HG03175 (cell line): Measurements from ENCODE around the gene HOXD11.

Source experiments
- ATAC-seq: cut with Tn5 transposase; IDR thresholded peaks from one replicate; pipeline ENCODE4 v1.9.1; 2021; ENCODE audit warnings: mild to moderate bottlenecking, moderate library complexity; ENCODE audit not compliant: unreplicated experiment

Gene HOXD11

DNA sequence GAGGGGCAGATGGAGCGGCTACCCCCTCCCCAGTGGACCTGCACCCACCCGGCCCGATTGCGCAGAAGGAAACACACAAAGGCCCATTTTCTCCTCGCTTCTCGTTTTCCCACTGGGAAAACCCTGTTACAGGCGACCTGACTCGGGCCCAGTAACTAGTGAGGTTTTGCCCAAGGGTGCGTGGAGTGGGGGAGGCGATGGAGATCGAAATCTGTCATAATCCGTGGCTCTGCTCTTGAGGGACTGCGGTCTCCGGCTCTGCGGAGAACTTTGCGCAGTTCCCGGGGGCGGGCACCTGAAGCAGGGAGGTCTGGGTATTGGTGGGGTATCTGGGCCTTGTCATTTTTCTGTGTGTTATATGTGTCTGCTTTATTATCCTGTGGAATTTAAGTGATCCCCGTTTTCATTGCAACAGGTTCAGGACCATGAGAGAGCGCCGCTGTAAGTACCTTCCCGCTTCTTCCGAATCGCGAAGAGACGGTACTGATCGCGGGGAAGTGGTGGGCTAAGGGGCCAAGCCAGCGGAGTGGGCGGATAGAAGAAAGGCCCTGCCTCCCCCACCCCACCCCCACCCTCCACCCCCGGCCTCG, 40.2 kb downstream of the HOXD11 start:
- ATAC-seq = no peak

DNA sequence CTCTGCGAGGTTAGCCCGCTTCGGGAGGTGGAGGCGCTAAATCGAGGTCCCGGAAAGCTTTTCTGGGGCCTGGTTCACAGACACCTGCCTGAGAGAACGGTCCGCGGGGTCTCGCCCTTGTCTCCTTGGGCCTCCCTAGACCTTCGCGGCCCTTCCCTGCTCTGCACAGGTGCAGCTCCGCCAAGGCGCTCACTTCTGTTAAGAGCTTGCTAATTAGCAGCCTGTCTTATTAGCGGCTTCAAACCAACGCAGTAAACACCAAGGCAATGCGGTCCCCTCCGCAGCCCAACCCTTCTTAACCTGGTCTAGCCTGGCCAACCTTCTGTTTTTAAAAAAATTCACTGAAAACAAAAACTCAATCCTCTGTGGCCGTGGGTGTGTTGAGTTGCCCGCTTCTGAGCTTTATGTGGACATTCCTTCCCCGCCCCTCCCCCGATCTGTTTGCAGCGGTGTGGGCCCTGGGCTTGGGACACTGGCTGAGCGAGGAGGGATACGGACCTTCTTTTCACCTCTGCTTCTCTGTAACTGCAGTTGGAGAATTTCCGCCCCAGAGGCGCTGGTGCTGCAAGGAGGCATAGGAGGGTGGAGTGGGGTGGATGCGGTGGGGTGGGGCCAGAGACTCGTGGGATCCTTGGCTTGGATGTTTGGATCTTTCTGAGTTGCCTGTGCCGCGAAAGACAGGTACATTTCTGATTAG, 40.9 kb downstream of the HOXD11 start:
- ATAC-seq = no peak

DNA sequence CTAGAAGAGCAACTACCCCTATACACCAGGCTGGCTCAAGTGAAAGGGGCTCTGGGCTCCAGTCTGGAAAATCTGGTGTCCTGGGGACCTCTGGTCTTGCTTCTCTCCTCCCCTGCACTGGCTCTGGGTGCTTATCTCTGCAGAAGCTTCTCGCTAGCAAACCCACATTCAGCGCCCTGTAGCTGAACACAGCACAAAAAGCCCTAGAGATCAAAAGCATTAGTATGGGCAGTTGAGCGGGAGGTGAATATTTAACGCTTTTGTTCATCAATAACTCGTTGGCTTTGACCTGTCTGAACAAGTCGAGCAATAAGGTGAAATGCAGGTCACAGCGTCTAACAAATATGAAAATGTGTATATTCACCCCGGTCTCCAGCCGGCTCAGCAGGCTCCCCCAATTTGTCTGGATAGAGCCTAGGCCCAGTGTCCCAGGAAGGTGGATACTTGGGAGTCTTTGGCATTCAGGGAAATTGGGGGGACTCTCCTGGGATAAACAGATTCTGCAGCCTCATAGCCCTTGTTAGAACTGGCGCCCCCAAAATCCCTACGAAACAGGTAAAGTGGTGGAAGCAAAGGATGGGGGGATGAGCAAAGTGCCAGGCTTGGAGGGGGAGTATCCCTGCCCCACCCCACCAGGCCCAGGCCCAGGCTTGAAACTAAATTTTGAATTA, 41.8 kb downstream of the HOXD11 start:
- no peak for ATAC-seq

DNA sequence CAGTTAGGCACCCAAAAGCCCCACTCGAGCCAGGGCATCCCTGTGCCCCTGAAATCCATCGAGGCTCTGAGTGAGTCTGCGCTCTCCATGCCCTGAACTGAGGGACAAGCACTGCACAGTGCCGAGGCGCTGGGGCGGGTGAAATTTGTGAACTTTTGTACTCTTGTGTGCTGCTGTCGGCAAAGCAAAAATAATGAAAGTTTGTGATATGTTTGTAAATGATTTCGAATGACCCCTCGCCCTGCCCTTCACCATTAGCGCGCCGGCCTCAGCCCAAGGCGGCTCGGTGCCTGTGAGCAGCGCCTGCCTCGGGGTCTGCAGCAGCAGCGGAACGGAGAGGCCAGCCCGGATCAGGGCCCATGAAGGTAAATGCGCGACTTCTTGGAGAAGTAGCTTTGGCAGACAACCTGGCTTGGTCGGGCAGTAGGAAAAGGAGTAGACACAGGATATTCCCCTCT, 42.4 kb downstream of the HOXD11 start:
- no peak for ATAC-seq

DNA sequence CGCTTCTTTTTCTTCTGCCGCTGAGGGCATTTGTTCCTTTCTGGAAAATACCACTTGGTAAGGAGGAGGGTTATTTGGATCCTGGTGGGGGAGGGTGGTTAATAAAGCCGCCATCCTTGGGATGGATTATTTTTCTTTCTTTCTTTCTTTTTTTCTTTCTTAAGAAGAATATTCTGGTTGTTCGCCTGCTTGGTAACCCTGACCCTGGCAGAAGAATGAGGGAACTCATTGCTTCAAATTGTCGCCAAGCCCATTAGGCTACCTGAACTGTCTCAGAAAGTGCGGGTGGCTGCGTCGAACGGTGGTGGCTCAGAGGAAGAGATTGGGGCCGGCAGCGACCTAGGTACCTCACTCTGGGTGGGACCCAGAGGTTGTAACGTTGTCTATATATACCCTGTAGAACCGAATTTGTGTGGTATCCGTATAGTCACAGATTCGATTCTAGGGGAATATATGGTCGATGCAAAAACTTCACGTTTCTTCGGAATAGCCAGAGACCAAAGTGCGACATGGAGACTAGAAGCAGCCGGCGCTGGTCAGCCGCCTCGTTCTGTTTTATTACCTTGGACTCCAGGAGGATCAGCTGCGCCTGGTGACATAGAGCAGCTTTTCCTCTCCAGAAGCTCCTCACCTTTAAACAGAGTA, 43.0 kb downstream of the HOXD11 start:
- no peak for ATAC-seq

DNA sequence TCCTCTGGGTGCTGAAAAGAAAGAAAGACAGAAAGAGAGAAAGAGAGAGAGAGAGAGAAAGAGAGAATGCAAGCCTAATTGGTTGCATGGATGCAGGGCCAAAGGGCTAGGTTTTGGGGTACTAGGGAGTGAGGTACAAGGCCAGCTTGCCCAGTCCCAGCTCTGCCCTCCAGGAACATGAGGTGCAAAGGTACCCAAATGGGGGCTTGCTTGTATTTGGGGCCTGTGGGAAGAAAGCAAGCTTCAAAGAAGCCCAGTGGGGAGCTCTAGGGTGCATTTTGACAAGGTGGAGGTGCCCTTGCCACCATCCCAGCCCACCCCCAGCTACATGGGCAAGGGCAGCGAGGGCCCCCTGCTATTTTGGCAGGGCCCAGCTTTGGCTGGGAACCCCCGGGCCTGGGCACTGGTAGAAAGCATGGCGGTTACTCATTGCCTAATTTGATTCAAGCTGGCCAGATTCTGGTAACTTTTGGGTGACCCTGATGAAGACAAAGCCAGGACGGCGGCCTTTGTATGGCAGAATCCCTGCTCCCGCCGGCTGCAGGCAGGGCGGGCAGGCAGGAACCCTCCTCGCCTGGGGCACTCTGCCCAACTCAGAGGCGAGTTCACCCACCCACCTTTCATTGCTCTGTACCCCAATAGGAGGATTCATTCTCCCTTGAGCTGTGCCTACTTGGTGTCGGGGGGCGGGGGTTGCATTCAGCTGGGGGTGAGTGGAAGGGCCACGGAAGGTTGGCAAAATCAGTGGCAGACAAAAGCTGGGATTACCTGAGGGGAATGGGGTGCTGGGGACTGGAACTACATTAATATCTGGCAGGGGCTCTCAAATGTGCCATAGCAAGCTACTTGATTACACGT, 43.7 kb downstream of the HOXD11 start:
- no peak for ATAC-seq

DNA sequence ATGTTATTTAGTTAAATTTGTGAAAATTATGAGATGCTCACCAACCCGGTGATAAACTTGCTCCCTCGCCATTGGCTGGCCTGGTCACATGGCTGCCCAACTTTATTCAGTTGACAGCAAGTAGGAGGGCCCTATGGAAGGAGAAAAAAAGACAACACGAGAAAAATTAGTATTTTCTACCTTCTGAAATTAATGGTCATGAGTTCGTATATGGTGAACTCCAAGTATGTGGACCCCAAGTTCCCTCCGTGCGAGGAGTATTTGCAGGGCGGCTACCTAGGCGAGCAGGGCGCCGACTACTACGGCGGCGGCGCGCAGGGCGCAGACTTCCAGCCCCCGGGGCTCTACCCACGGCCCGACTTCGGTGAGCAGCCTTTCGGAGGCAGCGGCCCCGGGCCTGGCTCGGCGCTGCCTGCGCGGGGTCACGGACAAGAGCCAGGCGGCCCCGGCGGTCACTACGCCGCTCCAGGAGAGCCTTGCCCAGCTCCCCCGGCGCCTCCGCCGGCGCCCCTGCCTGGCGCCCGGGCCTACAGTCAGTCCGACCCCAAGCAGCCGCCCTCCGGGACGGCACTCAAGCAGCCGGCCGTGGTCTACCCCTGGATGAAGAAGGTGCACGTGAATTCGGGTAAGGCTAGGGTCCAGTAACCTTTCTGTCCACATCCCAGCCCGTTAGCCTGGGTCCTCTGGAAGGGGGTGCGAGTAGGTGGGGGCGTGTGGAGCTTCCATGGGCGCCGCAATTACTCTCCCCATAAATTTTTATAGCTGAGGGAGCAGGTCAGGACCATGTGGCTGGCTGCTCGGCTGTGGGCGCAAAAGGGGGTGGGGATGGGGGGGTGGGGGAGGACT, 44.6 kb downstream of the HOXD11 start, which contains the start of gene HOXD4:
TSS of gene HOXD4 (plus strand) at position 109 of the 846 bp plus-strand sequence. CDS start at position 193, 84 bp downstream.
- no peak for ATAC-seq

DNA sequence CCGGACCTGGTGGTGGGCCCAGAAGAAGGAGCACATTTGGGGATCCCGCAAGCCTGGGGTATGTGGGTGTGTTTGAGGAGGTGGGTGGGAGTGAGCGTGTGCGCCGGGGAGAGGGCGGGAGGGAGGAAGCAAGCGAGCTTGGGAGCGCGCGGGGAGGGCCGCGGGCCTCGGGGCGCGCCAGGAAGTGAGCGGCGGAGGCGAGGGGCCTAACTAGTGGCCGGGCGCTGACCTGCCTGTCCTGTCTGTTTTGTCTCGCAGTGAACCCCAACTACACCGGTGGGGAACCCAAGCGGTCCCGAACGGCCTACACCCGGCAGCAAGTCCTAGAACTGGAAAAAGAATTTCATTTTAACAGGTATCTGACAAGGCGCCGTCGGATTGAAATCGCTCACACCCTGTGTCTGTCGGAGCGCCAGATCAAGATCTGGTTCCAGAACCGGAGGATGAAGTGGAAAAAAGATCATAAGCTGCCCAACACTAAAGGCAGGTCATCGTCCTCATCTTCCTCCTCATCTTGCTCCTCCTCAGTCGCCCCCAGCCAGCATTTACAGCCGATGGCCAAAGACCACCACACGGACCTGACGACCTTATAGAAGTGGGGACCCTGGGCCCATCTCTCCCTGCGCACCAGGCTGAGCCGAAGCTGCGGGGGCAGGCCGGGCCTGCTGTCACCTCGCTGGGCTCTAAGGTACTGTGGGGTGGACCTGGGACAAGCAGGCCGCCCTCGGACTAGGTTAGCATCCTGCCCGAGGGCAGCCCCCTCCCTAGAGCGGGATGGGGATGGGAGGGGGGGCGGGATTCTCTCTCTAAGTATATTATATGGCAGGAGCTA, 45.5 kb downstream of the HOXD11 start:
- ATAC-seq = no peak

DNA sequence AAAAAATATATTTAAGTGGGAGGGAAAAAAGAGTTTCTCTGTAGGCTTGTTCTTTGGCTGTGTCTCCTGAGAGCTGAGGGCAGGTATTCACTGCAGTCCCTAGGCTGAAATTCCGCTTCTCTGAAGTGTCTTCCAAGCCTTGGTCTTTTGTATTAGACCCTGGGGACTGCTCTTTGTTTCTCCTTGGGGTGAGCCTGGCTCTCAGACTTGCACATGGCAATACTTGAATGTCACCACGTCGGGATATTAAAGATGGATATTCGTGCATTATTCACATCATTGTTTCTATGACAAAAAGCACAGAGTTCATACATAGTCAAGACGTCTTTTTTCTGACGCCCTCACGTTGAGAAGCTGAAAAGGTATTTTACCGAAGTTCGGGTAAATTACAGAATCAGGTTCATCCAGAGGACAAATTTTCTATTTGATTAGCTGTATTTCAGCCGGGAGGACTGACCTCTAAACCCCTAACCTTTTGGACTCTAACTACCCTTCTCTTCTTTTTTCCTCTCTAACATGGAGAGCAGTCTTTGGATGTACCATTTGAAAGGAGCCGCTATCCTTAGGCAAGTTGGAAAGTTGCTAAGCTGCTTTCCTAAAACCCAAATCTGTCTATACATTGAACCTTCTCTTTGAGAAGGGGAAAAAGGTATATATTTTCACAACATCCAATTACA, 47.6 kb downstream of the HOXD11 start:
- no peak for ATAC-seq

DNA sequence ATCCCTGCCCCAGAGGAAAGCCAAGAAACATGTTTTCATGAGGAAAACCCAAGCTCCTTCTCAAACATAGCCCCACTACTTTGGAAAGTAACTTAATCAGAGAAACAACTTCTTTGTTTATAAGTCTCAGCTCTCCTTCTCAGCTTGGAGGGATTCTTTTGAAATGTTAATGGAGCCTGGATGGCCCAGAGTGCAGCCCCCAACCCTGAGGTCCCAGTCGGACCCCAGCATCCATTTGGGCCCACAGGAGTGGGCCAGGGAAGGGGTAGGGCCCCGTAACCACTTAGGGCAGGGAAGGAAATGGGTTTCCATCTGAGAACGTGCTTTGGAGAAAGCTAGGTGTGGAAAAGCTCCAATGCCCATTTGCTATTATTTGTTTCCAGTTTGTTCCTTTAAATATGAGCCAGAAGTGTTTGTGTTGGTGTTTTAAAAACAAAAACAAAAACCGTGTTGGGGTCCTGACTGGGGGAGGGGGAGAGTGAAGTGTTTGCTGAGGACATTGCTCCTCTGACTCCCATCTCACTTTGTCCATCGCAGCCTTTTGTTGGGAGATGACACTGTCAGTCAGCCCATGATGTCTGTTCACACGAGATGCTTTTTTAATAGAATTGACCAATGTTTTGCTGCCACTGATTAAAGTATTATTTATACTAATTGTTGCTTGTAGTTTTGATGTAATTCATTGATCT, 48.4 kb downstream of the HOXD11 start:
- ATAC-seq = no peak

DNA sequence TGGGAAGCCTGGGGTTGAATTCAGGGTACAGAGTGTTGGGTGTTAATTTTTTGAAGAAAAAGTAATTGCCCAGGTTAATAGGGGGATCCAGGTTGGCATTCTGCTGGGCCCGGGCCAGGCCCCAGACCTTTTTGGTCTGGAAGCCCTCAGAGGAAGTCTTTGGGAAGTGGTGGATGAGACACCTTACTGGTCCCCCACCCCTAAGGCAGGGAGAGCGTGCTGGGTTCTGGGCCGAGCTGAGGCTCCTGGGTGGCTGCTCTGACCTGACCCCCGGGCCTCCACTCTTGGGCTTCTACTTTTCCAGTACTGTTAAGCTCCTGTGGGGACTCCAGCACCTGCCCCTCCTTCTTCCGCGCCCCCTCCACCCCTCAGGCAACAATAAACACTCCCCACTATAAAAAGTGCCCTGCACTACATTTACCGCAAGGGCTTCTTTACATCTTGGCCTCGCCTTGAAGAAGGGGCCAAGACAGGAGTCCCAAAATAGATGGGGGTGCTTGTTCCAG, 49.3 kb downstream of the HOXD11 start:
- ATAC-seq = no peak

DNA sequence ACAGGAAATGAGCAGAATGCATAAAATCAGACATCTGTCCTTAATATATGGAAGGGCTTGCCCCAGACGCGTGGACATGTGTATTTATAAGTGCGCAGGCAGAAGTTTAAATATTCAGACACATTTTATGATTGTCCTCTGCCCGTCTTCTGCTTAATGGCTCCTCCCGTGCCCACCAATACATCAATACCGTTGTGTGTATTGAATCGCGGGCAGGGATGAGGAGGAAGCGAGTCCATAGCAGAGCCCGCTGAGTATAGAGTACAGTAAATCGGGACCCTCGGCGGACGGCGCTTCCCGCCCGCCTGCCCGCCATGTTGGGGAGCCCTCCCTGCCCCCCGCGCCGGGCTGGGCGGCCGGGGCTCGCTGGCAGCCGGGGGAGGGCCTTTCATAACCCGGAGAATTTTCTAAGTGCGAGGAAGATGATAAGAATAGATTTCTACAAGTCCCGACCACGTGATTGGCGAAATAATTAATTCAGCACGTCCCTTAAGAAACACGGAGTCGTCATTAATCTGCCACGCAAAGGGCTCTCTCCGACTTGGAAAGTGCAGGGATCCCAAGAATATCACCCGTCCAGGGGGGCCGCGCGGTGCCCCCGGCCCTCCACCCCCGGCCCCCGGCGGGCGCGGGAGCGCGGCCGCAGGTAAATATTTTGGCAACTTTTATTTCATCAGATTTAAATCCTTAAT, 49.9 kb downstream of the HOXD11 start, which contains the start of gene HOXD3:
TSS of gene HOXD3 (plus strand) at position 501 of the 692 bp plus-strand sequence. CDS start 11,808 bp downstream, outside the sequence.
- ATAC-seq = no peak

DNA sequence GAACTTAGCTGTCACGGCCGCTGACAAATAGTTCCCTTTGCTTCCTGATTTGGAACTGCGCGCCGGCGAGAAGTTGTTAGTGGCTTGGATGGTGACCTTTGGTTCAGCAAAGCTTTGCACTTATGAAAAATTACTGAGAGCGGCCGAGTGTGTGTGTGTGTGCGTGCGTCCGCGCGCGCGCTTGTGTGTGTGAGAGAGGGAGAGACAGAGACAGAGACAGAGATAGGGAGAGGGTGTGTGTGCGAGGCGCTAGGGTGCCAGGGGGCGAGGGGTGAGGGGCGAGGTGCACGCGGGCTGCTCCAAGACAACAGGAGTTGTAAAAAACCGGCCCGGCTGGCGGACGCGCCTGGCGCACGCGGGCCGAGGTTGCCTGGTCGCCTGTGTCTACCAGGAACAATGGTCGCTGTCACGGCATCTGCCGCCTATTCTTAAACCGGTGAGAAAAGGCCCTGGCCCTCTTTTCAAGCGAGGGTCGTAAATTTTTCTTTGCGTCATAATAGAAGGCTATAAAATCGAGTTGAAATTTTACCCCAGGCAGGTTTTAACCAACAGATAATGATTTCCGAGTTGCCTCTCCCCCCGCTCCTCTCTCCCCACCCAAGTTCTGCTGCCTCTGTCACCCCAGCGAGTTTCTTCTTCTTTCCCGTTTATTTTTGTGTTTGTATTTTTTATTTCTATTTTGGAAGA, 50.6 kb downstream of the HOXD11 start:
- no peak for ATAC-seq

DNA sequence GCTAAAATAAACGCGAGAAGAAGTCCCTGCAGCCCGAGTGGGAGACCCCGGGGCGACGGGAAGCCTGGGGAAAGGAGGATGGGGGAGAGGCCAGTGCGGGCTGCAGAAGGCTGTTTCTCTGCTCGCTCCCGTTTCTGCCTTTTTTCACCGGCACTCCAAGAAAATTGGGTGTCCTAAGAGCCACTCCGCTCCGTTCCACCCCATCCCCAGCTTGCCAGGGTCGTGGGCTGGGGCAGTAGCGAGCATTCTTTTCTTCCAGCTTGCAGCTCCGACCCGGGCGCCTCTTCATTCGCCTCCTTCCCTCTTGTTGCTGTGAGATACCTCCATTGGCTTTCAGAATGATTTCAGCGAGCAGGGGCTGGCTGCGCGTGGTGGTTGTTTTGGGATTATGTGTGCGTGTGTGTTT, 51.1 kb downstream of the HOXD11 start:
- ATAC-seq = no peak

DNA sequence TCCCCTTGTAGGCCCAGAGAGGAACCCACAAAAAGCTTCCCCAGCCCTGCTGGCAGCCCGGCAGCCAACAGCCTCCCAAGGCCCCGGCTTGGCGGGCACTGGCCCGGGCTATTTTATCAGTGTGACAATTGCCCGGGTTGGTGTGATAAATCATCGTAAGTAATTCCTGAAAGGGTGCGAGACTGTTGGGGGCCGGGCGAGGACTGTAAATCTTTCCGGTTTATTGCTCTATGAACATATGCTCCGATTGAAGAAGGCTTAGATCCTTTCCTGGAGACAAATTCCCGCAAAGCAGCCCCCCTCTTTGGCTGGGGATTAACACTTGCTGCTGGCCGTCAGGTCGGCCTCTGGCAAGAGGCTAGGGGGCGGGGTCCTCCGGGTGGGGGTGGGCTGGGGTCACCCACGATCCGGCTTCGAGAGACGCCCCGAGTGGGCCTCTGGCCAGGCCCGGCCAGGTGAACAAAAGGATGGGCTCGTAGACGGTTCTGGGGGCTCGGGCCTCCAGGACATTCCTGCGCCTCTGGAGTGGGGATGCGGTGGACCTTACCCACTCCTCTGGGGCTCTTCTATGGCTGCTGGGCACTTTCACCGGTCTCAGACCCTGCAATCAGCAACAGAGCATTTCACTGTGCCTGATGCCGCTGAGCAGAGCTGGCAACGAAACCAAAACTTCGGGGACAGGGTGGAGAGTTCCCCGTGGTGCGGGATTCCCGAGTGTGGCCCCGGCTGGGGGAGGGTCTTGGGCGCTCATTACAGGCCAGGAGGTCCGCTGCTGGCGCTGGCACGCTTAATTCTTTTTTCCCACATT, 52.0 kb downstream of the HOXD11 start:
- no peak for ATAC-seq
